ENCODE measurements around the gene C3orf33.

- TF ChIP-seq POLR2A (IDR thresholded peaks at IDR 0.05) (no peak), CTCF (IDR thresholded peaks at IDR 0.05) (no peak)
Observed at GRCh38 chr3:155771126-155771525, 35.0 kb downstream of the C3orf33 start.
